Hepatocyte (in vitro differentiated cells): ENCODE measurements around the gene PIK3R4. TPM values are rescaled to one million over a fixed set of nuclear protein-coding genes. Genes with fewer than 3 reads are reported as not detected.

Experiments used
- DNase-seq: peaks from one replicate; pipeline ENCODE4 v3.0.0-alpha.2; 2016; ENCODE audit warnings: low spot score
- H2AFZ ChIP-seq: fragments of 200-600 bp; sonication (generic); 2 replicates; pipeline ENCODE4 v1.6.0; 2016; ENCODE audit warnings: antibody characterized with exemption, mild to moderate bottlenecking
- H3K27ac ChIP-seq: fragments of 200-600 bp; sonication (generic); 2 replicates; pipeline ENCODE4 v1.5.1; 2016; ENCODE audit warnings: mild to moderate bottlenecking
- H3K27me3 ChIP-seq: fragments of 200-600 bp; sonication (generic); 2 replicates; pipeline ENCODE4 v1.6.1; 2016
- H3K36me3 ChIP-seq: fragments of 200-600 bp; sonication (generic); replicated peaks from 2 replicates; pipeline ENCODE4 v1.5.1; 2016; ENCODE audit warnings: low read depth; ENCODE audit not compliant: insufficient read depth
- H3K4me1 ChIP-seq: fragments of 200-600 bp; sonication (generic); 2 replicates; pipeline ENCODE4 v1.5.1; 2016; ENCODE audit warnings: mild to moderate bottlenecking, moderate library complexity; ENCODE audit not compliant: insufficient read depth
- H3K4me2 ChIP-seq: fragments of 200-600 bp; sonication (generic); 2 replicates; pipeline ENCODE4 v1.6.0; 2016
- H3K4me3 ChIP-seq: fragments of 200-600 bp; sonication (generic); 2 replicates; pipeline ENCODE4 v1.5.1; 2016; ENCODE audit warnings: mild to moderate bottlenecking
- H3K79me2 ChIP-seq: fragments of 200-600 bp; sonication (generic); 2 replicates; pipeline ENCODE4 v1.6.0; 2017; ENCODE audit warnings: mild to moderate bottlenecking
- H3K9me2 ChIP-seq: fragments of 200-600 bp; sonication (generic); replicated peaks from 2 replicates; pipeline ENCODE4 v1.6.0; 2017; ENCODE audit warnings: mild to moderate bottlenecking; ENCODE audit not compliant: insufficient read depth
- H3K9me3 ChIP-seq: fragments of 200-600 bp; sonication (generic); 2 replicates; pipeline ENCODE4 v1.5.1; 2016; ENCODE audit warnings: low read depth, mild to moderate bottlenecking
- H4K20me1 ChIP-seq: fragments of 200-600 bp; sonication (generic); 2 replicates; pipeline ENCODE4 v1.6.0; 2016; ENCODE audit warnings: mild to moderate bottlenecking; ENCODE audit not compliant: insufficient read depth, poor library complexity, severe bottlenecking
- CTCF ChIP-seq: fragments of 200-600 bp; sonication (generic); IDR thresholded peaks from 2 replicates; pipeline ENCODE4 v1.5.1; 2016; ENCODE audit warnings: antibody characterized with exemption, mild to moderate bottlenecking; ENCODE audit not compliant: poor library complexity
- EZH2 ChIP-seq: fragments of 200-600 bp; sonication (generic); IDR thresholded peaks from 2 replicates; pipeline ENCODE4 v1.6.1; 2016; ENCODE audit warnings: antibody characterized with exemption, mild to moderate bottlenecking, borderline replicate concordance
- EZH2phosphoT487 ChIP-seq: fragments of 200-600 bp; sonication (generic); IDR thresholded peaks from one replicate; pipeline ENCODE4 v1.6.1; 2018; ENCODE audit warnings: antibody characterized with exemption, mild to moderate bottlenecking, low read depth, moderate library complexity; ENCODE audit not compliant: unreplicated experiment, severe bottlenecking
- WGBS: methylation state at CpG from one replicate; pipeline ENCODE4 v1.1.6; 2016; ENCODE audit warnings: low lambda C conversion rate; ENCODE audit errors: missing lambda C conversion rate; 5-methylcytosine and 5-hydroxymethylcytosine counted together
- polyA plus RNA-seq: library from polyadenylated mRNA; unstranded; fragments of >200 nt; fragmentation: Nextera tagmentation; extraction: Ambion mirVana; gene quantifications from 2 replicates; pipeline ENCODE4 v1.2.1, GENCODE V29; 2016
- total RNA-seq: library from RNA; depleted of rRNA; stranded (reverse); fragments of >200 nt; gene quantifications from 2 replicates; pipeline ENCODE4 v1.2.3, GENCODE V29; 2014

Gene PIK3R4
- total and polyA plus RNA-seq, 2 experiments from 2014 or later: 17.1 to 33.3 TPM

GRCh38 chr3:130772129-130772528 is 25.5 kb upstream of the PIK3R4 start:
- no peaks in the 10 kb centered on the region for H3K9me2 ChIP-seq
- H3K27me3 ChIP-seq: no peaks in the 10 kb centered on the region
- H2AFZ ChIP-seq: no peak overlapping the region
- H3K4me3 ChIP-seq: no peak overlapping the region
- TF ChIP-seq CTCF (no peak), EZH2phosphoT487 (no peak), EZH2 (no peak)
- no peak overlapping the region for H3K27ac ChIP-seq
- H3K4me2 ChIP-seq: no peak overlapping the region
- no peaks in the 10 kb centered on the region for H3K36me3 ChIP-seq
- H3K79me2 ChIP-seq: no peaks in the 10 kb centered on the region
- no peaks in the 10 kb centered on the region for H3K4me1 ChIP-seq
- DNase-seq: no peak
- H4K20me1 ChIP-seq: no peaks in the 10 kb centered on the region
- no peaks in the 10 kb centered on the region for H3K9me3 ChIP-seq

- H3K79me2 ChIP-seq: no peaks in the 10 kb centered on the region
- no peaks in the 10 kb centered on the region for H3K27me3 ChIP-seq
- H2AFZ ChIP-seq: no peak overlapping the region
- H3K4me2 ChIP-seq: no peak overlapping the region
- WGBS: 71% methylated on average over 2 of the region's 2 CpGs
- DNase-seq: peak; percentile 13
- no peaks in the 10 kb centered on the region for H3K36me3 ChIP-seq
- H4K20me1 ChIP-seq: no peaks in the 10 kb centered on the region
- no peaks in the 10 kb centered on the region for H3K4me1 ChIP-seq
- H3K9me2 ChIP-seq: no peaks in the 10 kb centered on the region
- H3K27ac ChIP-seq: no peak overlapping the region
- no peaks in the 10 kb centered on the region for H3K9me3 ChIP-seq
- H3K4me3 ChIP-seq: no peak overlapping the region
- TF ChIP-seq EZH2phosphoT487: no peak
- TF ChIP-seq EZH2: no peak
- no peak for TF ChIP-seq CTCF
These were observed 24.0 kb upstream of the PIK3R4 start for GRCh38 chr3:130770644-130771043.

GRCh38 chr3:130761730-130762311 is 15.2 kb upstream of the PIK3R4 start:
- Histone ChIP-seq H3K4me3 (no peak overlapping the region), H4K20me1 (no peaks in the 10 kb centered on the region), H3K27ac (no peak overlapping the region), H3K79me2 (no peaks in the 10 kb centered on the region), H3K9me3 (no peaks in the 10 kb centered on the region), H3K27me3 (no peaks in the 10 kb centered on the region), H2AFZ (no peak overlapping the region), H3K36me3 (no peaks in the 10 kb centered on the region), H3K4me1 (no peaks in the 10 kb centered on the region), H3K4me2 (no peak overlapping the region), H3K9me2 (no peaks in the 10 kb centered on the region)
- no peak for DNase-seq
- 80% methylated on average over 9 of the region's 9 CpGs for WGBS
- TF ChIP-seq EZH2 (no peak), EZH2phosphoT487 (no peak), CTCF (no peak)

GRCh38 chr3:130760922-130761321 is 14.3 kb upstream of the PIK3R4 start:
- Histone ChIP-seq H3K27me3 (no peaks in the 10 kb centered on the region), H4K20me1 (no peaks in the 10 kb centered on the region), H3K4me1 (no peaks in the 10 kb centered on the region), H3K27ac (no peak overlapping the region), H3K9me3 (no peaks in the 10 kb centered on the region), H3K79me2 (no peaks in the 10 kb centered on the region), H3K4me3 (no peak overlapping the region), H3K36me3 (no peaks in the 10 kb centered on the region), H2AFZ (no peak overlapping the region), H3K4me2 (no peak overlapping the region), H3K9me2 (no peaks in the 10 kb centered on the region)
- TF ChIP-seq CTCF (no peak), EZH2phosphoT487 (no peak), EZH2 (no peak)
- WGBS: 83% methylated on average over 1 of the region's 1 CpG
- no peak for DNase-seq
